ENCODE measurements around the gene ZNF277. TPM values are rescaled to one million over a fixed set of nuclear protein-coding genes. Genes with fewer than 3 reads are reported as not detected.
A peak's percentile ranks its signal among the peaks of the same experiment; 100 is the strongest.
"Not testable (repeated sequence)": the region's sequence is repeated elsewhere in the genome, so short reads cannot be mapped to it uniquely, and the experiment has no call there.

The ZNF277 gene
- total RNA-seq, 1 donor from 2014 or later: 19.0 TPM

- H3K4me3 ChIP-seq (ENCODE audit: low read depth, low read length): no peak overlapping the region
- no peak for DNase-seq (ENCODE audit: low read depth)
- no peak for TF ChIP-seq CTCF (conservative IDR thresholded peaks at IDR 0.05; ENCODE audit: low read depth, low read length)
Observed at GRCh38 chr7:112307506-112307905, 101.0 kb downstream of the ZNF277 start.

GRCh38 chr7:112308974-112309373, 102.5 kb downstream of the ZNF277 start:
- no peak overlapping the region for H3K4me3 ChIP-seq (ENCODE audit: low read depth, low read length)
- TF ChIP-seq CTCF (conservative IDR thresholded peaks at IDR 0.05; ENCODE audit: low read depth, low read length): no peak
- DNase-seq (ENCODE audit: low read depth): no peak

GRCh38 chr7:112316803-112317202, 110.3 kb downstream of the ZNF277 start:
- not testable (repeated sequence) for DNase-seq (ENCODE audit: low read depth); H3K4me3 ChIP-seq (ENCODE audit: low read depth, low read length)

DNA sequence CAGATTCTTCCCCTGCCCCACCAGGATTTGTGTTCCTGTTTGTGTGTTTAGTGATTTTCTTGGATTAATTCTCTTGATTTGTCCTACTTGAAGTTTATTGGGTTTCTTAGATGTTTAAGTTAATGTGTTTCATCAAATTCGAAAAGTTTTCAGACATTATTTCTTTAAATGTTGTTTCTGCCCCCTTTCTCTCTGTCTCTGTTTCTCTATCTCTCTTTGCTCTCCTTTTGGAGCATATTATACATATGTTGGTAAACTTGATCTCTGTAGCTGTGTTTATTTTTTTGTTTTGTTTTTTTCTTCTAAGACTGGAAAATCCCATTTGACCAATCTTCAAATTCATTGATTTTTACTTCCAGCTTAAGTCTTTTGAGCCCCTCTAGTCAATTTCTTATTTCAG, 115.6 kb downstream of the ZNF277 start:
- no peak for DNase-seq (ENCODE audit: low read depth)
- no peak overlapping the region for H3K4me3 ChIP-seq (ENCODE audit: low read depth, low read length)
- no peak for TF ChIP-seq CTCF (conservative IDR thresholded peaks at IDR 0.05; ENCODE audit: low read depth, low read length)

DNA sequence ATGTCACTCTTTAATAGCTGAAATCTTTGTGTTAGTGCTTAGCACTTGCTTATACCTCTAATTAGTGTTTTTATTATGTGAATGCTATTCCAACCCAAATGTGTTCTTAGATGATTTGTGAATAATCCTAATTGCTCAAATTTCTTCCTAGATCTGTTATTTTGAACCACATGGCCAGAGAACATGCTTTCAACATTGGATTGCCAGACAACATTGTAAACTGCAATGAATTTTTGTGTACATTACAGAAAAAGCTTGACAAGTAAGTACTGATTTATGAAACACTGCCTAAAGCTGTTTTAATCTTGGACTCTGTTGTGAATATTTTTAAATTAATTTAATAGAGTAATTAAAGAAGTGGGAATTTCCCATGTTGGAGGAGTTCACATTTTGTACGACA, 121.1 kb downstream of the ZNF277 start:
- DNase-seq (ENCODE audit: low read depth): no peak
- no peak for TF ChIP-seq CTCF (conservative IDR thresholded peaks at IDR 0.05; ENCODE audit: low read depth, low read length)
- no peak overlapping the region for H3K4me3 ChIP-seq (ENCODE audit: low read depth, low read length)

GRCh38 chr7:112331492-112331891, 125.0 kb downstream of the ZNF277 start:
- no peak for TF ChIP-seq CTCF (conservative IDR thresholded peaks at IDR 0.05; ENCODE audit: low read depth, low read length)
- DNase-seq (ENCODE audit: low read depth): peak; percentile 22

GRCh38 chr7:112334366-112334765, 127.9 kb downstream of the ZNF277 start:
- no peak for DNase-seq (ENCODE audit: low read depth)
- no peak overlapping the region for H3K4me3 ChIP-seq (ENCODE audit: low read depth, low read length)
- TF ChIP-seq CTCF (conservative IDR thresholded peaks at IDR 0.05; ENCODE audit: low read depth, low read length): no peak

More at GRCh38 chr7:112331492-112331891, 125.0 kb downstream of the ZNF277 start:
- H3K4me3 ChIP-seq (ENCODE audit: low read depth, low read length): no peak overlapping the region

GRCh38 chr7:112336261-112336660, 129.8 kb downstream of the ZNF277 start:
- no peak overlapping the region for H3K4me3 ChIP-seq (ENCODE audit: low read depth, low read length)
- TF ChIP-seq CTCF (conservative IDR thresholded peaks at IDR 0.05; ENCODE audit: low read depth, low read length): no peak
- DNase-seq (ENCODE audit: low read depth): no peak
